GM12878 (cell line): Measurements from ENCODE around the gene HTRA3.

Source experiments
- BMI1 ChIP-seq: fragments of 450-650 bp; IDR thresholded peaks from 2 replicates; pipeline ENCODE4 v1.6.1; 2016; ENCODE audit warnings: mild to moderate bottlenecking, moderate library complexity, borderline replicate concordance
- CBX3 ChIP-seq: fragments of 200-600 bp; sonication (generic); IDR thresholded peaks from 2 replicates; pipeline ENCODE4 v1.6.1; 2016; ENCODE audit warnings: low read depth, borderline replicate concordance
- CHD1 ChIP-seq: IDR thresholded peaks from 2 replicates; pipeline ENCODE4 v1.6.1; 2012; ENCODE audit warnings: low read depth, low read length, improper control_type of control experiment
- EP300 ChIP-seq, 2 experiments: fragments of 150-350 bp in 1 of 2; IDR thresholded peaks; 2 replicates each; pipeline ENCODE4 v1.6.1; 2011 to 2012; ENCODE audit warnings: low read depth in 2 of 2, low read length in 2 of 2, borderline replicate concordance in 1 of 2, improper control_type of control experiment in 1 of 2, inconsistent platforms in 1 of 2; ENCODE audit not compliant: control insufficient read depth in 1 of 2
- PAX5 ChIP-seq: IDR thresholded peaks from 2 replicates; pipeline ENCODE4 v1.6.1; 2011; ENCODE audit warnings: low read depth, low read length, borderline replicate concordance
- POLR2A ChIP-seq: IDR thresholded peaks from 2 replicates; pipeline ENCODE4 v1.6.1; 2011; ENCODE audit warnings: low read depth, mild to moderate bottlenecking, low read length
- POLR2AphosphoS2 ChIP-seq: IDR thresholded peaks from 2 replicates; pipeline ENCODE4 v1.6.1; 2011; ENCODE audit warnings: low read depth, mild to moderate bottlenecking, low read length, improper control_type of control experiment, moderate library complexity
- RBBP5 ChIP-seq: fragments of 200-600 bp; sonication (generic); conservative IDR thresholded peaks from 2 replicates; pipeline ENCODE4 v1.6.1; 2016
- TAF1 ChIP-seq: IDR thresholded peaks from 2 replicates; pipeline ENCODE4 v1.6.1; 2011; ENCODE audit warnings: mild to moderate bottlenecking, low read depth, low read length, borderline replicate concordance
- TF ChIP-seq, protein P1 (sequence below): IDR thresholded peaks from 2 replicates; pipeline ENCODE4 v1.6.1; 2012; ENCODE audit warnings: mild to moderate bottlenecking, low read depth, low read length
- TF ChIP-seq, protein P2 (sequence below): IDR thresholded peaks from 2 replicates; pipeline ENCODE4 v1.6.1; 2011; ENCODE audit warnings: mild to moderate bottlenecking, low read depth, low read length, moderate library complexity; ENCODE audit not compliant: insufficient replicate concordance
- TF ChIP-seq, protein P3 (sequence below): IDR thresholded peaks from 2 replicates; pipeline ENCODE4 v1.6.1; 2012; ENCODE audit warnings: improper control_type of control experiment, low read depth, low read length; ENCODE audit not compliant: insufficient replicate concordance
- TF ChIP-seq, protein P4 (sequence below): fragments of 450-650 bp; formaldehyde crosslinking; IDR thresholded peaks from 2 replicates; pipeline ENCODE4 v1.5.0; 2022; ENCODE audit warnings: mild to moderate bottlenecking, missing genetic modification characterization

DNA sequence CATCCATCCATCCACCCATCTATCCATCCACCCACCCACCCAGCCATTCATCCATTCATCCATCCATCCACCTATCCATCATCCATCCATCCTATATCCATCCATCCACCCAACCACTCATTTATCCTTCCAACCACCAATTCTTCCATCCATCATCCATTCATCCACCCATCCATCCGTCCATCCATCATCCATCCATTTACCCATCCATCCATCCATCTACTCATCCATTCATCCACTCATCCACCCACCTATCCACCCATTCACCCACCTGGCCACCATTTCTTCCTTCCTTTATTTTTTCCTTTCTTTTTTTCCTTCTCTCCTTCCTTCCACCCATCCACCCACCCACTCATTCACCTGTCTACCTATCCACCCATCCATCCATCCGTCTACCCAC is 25.2 kb downstream of the HTRA3 start:
- no peak for TF ChIP-seq TAF1
- TF ChIP-seq, protein P1, sequence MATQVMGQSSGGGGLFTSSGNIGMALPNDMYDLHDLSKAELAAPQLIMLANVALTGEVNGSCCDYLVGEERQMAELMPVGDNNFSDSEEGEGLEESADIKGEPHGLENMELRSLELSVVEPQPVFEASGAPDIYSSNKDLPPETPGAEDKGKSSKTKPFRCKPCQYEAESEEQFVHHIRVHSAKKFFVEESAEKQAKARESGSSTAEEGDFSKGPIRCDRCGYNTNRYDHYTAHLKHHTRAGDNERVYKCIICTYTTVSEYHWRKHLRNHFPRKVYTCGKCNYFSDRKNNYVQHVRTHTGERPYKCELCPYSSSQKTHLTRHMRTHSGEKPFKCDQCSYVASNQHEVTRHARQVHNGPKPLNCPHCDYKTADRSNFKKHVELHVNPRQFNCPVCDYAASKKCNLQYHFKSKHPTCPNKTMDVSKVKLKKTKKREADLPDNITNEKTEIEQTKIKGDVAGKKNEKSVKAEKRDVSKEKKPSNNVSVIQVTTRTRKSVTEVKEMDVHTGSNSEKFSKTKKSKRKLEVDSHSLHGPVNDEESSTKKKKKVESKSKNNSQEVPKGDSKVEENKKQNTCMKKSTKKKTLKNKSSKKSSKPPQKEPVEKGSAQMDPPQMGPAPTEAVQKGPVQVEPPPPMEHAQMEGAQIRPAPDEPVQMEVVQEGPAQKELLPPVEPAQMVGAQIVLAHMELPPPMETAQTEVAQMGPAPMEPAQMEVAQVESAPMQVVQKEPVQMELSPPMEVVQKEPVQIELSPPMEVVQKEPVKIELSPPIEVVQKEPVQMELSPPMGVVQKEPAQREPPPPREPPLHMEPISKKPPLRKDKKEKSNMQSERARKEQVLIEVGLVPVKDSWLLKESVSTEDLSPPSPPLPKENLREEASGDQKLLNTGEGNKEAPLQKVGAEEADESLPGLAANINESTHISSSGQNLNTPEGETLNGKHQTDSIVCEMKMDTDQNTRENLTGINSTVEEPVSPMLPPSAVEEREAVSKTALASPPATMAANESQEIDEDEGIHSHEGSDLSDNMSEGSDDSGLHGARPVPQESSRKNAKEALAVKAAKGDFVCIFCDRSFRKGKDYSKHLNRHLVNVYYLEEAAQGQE = no peak
- no peak for TF ChIP-seq POLR2AphosphoS2
- TF ChIP-seq, protein P2, sequence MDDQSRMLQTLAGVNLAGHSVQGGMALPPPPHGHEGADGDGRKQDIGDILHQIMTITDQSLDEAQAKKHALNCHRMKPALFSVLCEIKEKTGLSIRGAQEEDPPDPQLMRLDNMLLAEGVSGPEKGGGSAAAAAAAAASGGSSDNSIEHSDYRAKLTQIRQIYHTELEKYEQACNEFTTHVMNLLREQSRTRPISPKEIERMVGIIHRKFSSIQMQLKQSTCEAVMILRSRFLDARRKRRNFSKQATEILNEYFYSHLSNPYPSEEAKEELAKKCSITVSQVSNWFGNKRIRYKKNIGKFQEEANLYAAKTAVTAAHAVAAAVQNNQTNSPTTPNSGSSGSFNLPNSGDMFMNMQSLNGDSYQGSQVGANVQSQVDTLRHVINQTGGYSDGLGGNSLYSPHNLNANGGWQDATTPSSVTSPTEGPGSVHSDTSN = no peak
- TF ChIP-seq CBX3 = no peak
- no peak for TF ChIP-seq RBBP5
- no peak for TF ChIP-seq CHD1
- no peak for TF ChIP-seq BMI1
- TF ChIP-seq PAX5 = no peak
- TF ChIP-seq POLR2A = no peak
- TF ChIP-seq EP300 (IDR thresholded peaks at IDR 0.05; ENCODE audit: borderline replicate concordance in 1 of 2, control insufficient read depth in 1 of 2, low read depth in 2 of 2, low read length in 2 of 2) = no peak
- TF ChIP-seq, protein P3, sequence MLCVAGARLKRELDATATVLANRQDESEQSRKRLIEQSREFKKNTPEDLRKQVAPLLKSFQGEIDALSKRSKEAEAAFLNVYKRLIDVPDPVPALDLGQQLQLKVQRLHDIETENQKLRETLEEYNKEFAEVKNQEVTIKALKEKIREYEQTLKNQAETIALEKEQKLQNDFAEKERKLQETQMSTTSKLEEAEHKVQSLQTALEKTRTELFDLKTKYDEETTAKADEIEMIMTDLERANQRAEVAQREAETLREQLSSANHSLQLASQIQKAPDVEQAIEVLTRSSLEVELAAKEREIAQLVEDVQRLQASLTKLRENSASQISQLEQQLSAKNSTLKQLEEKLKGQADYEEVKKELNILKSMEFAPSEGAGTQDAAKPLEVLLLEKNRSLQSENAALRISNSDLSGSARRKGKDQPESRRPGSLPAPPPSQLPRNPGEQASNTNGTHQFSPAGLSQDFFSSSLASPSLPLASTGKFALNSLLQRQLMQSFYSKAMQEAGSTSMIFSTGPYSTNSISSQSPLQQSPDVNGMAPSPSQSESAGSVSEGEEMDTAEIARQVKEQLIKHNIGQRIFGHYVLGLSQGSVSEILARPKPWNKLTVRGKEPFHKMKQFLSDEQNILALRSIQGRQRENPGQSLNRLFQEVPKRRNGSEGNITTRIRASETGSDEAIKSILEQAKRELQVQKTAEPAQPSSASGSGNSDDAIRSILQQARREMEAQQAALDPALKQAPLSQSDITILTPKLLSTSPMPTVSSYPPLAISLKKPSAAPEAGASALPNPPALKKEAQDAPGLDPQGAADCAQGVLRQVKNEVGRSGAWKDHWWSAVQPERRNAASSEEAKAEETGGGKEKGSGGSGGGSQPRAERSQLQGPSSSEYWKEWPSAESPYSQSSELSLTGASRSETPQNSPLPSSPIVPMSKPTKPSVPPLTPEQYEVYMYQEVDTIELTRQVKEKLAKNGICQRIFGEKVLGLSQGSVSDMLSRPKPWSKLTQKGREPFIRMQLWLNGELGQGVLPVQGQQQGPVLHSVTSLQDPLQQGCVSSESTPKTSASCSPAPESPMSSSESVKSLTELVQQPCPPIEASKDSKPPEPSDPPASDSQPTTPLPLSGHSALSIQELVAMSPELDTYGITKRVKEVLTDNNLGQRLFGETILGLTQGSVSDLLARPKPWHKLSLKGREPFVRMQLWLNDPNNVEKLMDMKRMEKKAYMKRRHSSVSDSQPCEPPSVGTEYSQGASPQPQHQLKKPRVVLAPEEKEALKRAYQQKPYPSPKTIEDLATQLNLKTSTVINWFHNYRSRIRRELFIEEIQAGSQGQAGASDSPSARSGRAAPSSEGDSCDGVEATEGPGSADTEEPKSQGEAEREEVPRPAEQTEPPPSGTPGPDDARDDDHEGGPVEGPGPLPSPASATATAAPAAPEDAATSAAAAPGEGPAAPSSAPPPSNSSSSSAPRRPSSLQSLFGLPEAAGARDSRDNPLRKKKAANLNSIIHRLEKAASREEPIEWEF = no peak
- TF ChIP-seq, protein P4, sequence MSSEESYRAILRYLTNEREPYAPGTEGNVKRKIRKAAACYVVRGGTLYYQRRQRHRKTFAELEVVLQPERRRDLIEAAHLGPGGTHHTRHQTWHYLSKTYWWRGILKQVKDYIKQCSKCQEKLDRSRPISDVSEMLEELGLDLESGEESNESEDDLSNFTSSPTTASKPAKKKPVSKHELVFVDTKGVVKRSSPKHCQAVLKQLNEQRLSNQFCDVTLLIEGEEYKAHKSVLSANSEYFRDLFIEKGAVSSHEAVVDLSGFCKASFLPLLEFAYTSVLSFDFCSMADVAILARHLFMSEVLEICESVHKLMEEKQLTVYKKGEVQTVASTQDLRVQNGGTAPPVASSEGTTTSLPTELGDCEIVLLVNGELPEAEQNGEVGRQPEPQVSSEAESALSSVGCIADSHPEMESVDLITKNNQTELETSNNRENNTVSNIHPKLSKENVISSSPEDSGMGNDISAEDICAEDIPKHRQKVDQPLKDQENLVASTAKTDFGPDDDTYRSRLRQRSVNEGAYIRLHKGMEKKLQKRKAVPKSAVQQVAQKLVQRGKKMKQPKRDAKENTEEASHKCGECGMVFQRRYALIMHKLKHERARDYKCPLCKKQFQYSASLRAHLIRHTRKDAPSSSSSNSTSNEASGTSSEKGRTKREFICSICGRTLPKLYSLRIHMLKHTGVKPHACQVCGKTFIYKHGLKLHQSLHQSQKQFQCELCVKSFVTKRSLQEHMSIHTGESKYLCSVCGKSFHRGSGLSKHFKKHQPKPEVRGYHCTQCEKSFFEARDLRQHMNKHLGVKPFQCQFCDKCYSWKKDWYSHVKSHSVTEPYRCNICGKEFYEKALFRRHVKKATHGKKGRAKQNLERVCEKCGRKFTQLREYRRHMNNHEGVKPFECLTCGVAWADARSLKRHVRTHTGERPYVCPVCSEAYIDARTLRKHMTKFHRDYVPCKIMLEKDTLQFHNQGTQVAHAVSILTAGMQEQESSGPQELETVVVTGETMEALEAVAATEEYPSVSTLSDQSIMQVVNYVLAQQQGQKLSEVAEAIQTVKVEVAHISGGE (CRISPR knock-in tag) = no peak
